Loucy (cell line): Measurements from ENCODE around the gene SIL1.
"Not testable (repeated sequence)": the region's sequence is repeated elsewhere in the genome, so short reads cannot be mapped to it uniquely, and the experiment has no call there.

Source experiments
- H2AFZ ChIP-seq: fragments of 200-600 bp; sonication (generic); 2 replicates; pipeline ENCODE4 v1.6.0; 2016; ENCODE audit warnings: antibody characterized with exemption, mild to moderate bottlenecking, low read length, moderate library complexity
- H3F3A ChIP-seq: fragments of 200-600 bp; 2 replicates; pipeline ENCODE4 v1.6.0; 2016; ENCODE audit warnings: antibody characterized with exemption, low read depth, mild to moderate bottlenecking
- H3K27me3 ChIP-seq: fragments of 200-600 bp; sonication (generic); 2 replicates; pipeline ENCODE4 v1.6.1; 2014; ENCODE audit warnings: low read length, mild to moderate bottlenecking; ENCODE audit not compliant: insufficient read depth, poor library complexity, severe bottlenecking
- H3K36me3 ChIP-seq: fragments of 200-600 bp; sonication (generic); 2 replicates; pipeline ENCODE4 v1.6.1; 2016; ENCODE audit warnings: low read length; ENCODE audit not compliant: insufficient read depth
- H3K4me1 ChIP-seq: fragments of 200-600 bp; sonication (generic); 2 replicates; pipeline ENCODE4 v1.5.1; 2014; ENCODE audit warnings: low read length, mild to moderate bottlenecking; ENCODE audit not compliant: insufficient read depth, poor library complexity, severe bottlenecking
- H3K4me2 ChIP-seq: fragments of 200-600 bp; sonication (generic); 2 replicates; pipeline ENCODE4 v1.6.0; 2014; ENCODE audit warnings: antibody characterized with exemption, low read length, low read depth, mild to moderate bottlenecking; ENCODE audit not compliant: poor library complexity, severe bottlenecking
- H3K4me3 ChIP-seq: fragments of 200-600 bp; sonication (generic); 2 replicates; pipeline ENCODE4 v1.5.1; 2014; ENCODE audit warnings: low read length, mild to moderate bottlenecking, mixed read lengths; ENCODE audit not compliant: poor library complexity, severe bottlenecking
- H3K79me2 ChIP-seq: fragments of 200-600 bp; sonication (generic); 2 replicates; pipeline ENCODE4 v1.6.1; 2014; ENCODE audit warnings: low read length; ENCODE audit not compliant: insufficient read depth
- H3K9ac ChIP-seq: fragments of 200-600 bp; sonication (generic); 2 replicates; pipeline ENCODE4 v1.6.0; 2014; ENCODE audit warnings: mild to moderate bottlenecking, low read depth, low read length, moderate library complexity; ENCODE audit not compliant: poor library complexity, severe bottlenecking
- H3K9me2 ChIP-seq: fragments of 200-600 bp; sonication (generic); replicated peaks from 2 replicates; pipeline ENCODE4 v1.6.1; 2016; ENCODE audit warnings: low read depth, low read length, mixed read lengths
- H3K9me3 ChIP-seq: fragments of 200-600 bp; sonication (generic); 2 replicates; pipeline ENCODE4 v1.6.1; 2014; ENCODE audit warnings: mild to moderate bottlenecking, antibody characterized with exemption, low read length, low read depth; ENCODE audit not compliant: insufficient read depth
- H4K20me1 ChIP-seq: fragments of 200-600 bp; sonication (generic); 2 replicates; pipeline ENCODE4 v1.6.0; 2014; ENCODE audit warnings: antibody characterized with exemption, low read length, mild to moderate bottlenecking; ENCODE audit not compliant: insufficient read depth, poor library complexity, severe bottlenecking
- EZH2phosphoT487 ChIP-seq: fragments of 200-600 bp; IDR thresholded peaks from 2 replicates; pipeline ENCODE4 v1.6.1; 2018; ENCODE audit warnings: antibody characterized with exemption, mild to moderate bottlenecking, moderate library complexity, borderline replicate concordance
- TF ChIP-seq, protein P1 (sequence below): fragments of 200-600 bp; sonication (generic); conservative IDR thresholded peaks from 2 replicates; pipeline ENCODE4 v1.5.1; 2014; ENCODE audit warnings: mild to moderate bottlenecking, antibody characterized with exemption, low read length

The SIL1 gene

DNA sequence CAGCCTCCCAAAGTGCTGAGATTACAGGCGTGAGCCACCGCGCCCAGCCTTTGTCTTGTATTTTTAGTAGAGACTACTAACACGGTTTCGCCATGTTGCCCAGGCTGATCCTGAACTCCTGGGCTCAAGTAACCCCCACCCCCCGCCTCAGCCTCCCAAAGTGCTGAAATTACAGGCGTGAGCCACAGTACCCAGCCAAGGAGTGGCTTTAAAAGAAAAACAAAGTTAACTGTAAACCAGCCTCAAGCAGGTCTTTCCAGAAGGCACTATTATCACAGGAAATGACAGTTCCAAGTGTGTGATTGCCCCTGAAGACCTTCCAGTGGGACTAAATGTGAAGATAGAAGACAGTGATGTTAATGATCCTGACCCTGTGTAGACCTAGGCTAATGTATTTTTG, 31.1 kb downstream of the SIL1 start:
- no peaks in the 10 kb centered on the region for H3K9me2 ChIP-seq
- no peaks in the 10 kb centered on the region for H3K27me3 ChIP-seq
- H3K4me3 ChIP-seq: no peak overlapping the region
- no peak overlapping the region for H2AFZ ChIP-seq
- H3K4me2 ChIP-seq: no peak overlapping the region
- no peaks in the 10 kb centered on the region for H3K36me3 ChIP-seq
- H4K20me1 ChIP-seq: no peaks in the 10 kb centered on the region
- TF ChIP-seq, protein P1, sequence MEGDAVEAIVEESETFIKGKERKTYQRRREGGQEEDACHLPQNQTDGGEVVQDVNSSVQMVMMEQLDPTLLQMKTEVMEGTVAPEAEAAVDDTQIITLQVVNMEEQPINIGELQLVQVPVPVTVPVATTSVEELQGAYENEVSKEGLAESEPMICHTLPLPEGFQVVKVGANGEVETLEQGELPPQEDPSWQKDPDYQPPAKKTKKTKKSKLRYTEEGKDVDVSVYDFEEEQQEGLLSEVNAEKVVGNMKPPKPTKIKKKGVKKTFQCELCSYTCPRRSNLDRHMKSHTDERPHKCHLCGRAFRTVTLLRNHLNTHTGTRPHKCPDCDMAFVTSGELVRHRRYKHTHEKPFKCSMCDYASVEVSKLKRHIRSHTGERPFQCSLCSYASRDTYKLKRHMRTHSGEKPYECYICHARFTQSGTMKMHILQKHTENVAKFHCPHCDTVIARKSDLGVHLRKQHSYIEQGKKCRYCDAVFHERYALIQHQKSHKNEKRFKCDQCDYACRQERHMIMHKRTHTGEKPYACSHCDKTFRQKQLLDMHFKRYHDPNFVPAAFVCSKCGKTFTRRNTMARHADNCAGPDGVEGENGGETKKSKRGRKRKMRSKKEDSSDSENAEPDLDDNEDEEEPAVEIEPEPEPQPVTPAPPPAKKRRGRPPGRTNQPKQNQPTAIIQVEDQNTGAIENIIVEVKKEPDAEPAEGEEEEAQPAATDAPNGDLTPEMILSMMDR: no peak
- no peak for TF ChIP-seq EZH2phosphoT487
- H3K4me1 ChIP-seq: peaks cover 31% of the 10 kb centered on the region
- H3K9me3 ChIP-seq: peaks cover 5% of the 10 kb centered on the region; the same call in 1 of the 2 replicates
- no peak overlapping the region for H3K9ac ChIP-seq
- no peaks in the 10 kb centered on the region for H3K79me2 ChIP-seq
- no peaks in the 10 kb centered on the region for H3F3A ChIP-seq

- H3F3A ChIP-seq, H2AFZ ChIP-seq, H3K27me3 ChIP-seq, H3K79me2 ChIP-seq, H3K9ac ChIP-seq, H3K9me3 ChIP-seq, H3K9me2 ChIP-seq, H4K20me1 ChIP-seq, H3K4me3 ChIP-seq, H3K36me3 ChIP-seq: not testable (repeated sequence)
- H3K4me1 ChIP-seq: peaks cover 31% of the 10 kb centered on the region
- H3K4me2 ChIP-seq: peak overlapping the region; percentile 50
These were observed 33.3 kb downstream of the SIL1 start for GRCh38 chr5:139164897-139165296.

- TF ChIP-seq, protein P1: no peak
- no peak for TF ChIP-seq EZH2phosphoT487
These were observed 34.1 kb downstream of the SIL1 start for GRCh38 chr5:139164020-139164419.

GRCh38 chr5:139162448-139162847, 35.7 kb downstream of the SIL1 start:
- H3K9me3 ChIP-seq: no peaks in the 10 kb centered on the region
- H2AFZ ChIP-seq: no peak overlapping the region
- peaks cover 19% of the 10 kb centered on the region for H3K4me1 ChIP-seq
- no peak overlapping the region for H3K4me3 ChIP-seq
- no peaks in the 10 kb centered on the region for H3K36me3 ChIP-seq
- H3K4me2 ChIP-seq: no peak overlapping the region
- no peaks in the 10 kb centered on the region for H4K20me1 ChIP-seq
- no peaks in the 10 kb centered on the region for H3K9me2 ChIP-seq
- no peaks in the 10 kb centered on the region for H3F3A ChIP-seq
- no peaks in the 10 kb centered on the region for H3K79me2 ChIP-seq
- H3K27me3 ChIP-seq: no peaks in the 10 kb centered on the region
- TF ChIP-seq EZH2phosphoT487: no peak
- TF ChIP-seq, protein P1: no peak
- H3K9ac ChIP-seq: no peak overlapping the region

More at GRCh38 chr5:139164020-139164419, 34.1 kb downstream of the SIL1 start:
- Histone ChIP-seq H2AFZ (no peak overlapping the region), H3K36me3 (no peaks in the 10 kb centered on the region), H3F3A (no peaks in the 10 kb centered on the region), H4K20me1 (no peaks in the 10 kb centered on the region), H3K79me2 (no peaks in the 10 kb centered on the region), H3K9me2 (no peaks in the 10 kb centered on the region), H3K27me3 (no peaks in the 10 kb centered on the region), H3K4me3 (no peak overlapping the region), H3K4me1 (peaks cover 31% of the 10 kb centered on the region), H3K9ac (no peak overlapping the region), H3K4me2 (no peak overlapping the region), H3K9me3 (no peaks in the 10 kb centered on the region)
